Stimulated activated naive B cell treated with anti-CD40 and anti-IgM and Interleukin-4, amounts not matched to agents 10 μg/mL and 1 μg/mL and 100 μg/mL, for 72 hours (primary cell): ENCODE measurements around the gene CALML5.

Source experiments
- ATAC-seq, 2 donors: fragments of 150-1000 bp; cut with Tn5 transposase; replicated peaks; 2 replicates each; pipeline ENCODE4 v1.10.0; 2021; ENCODE audit warnings: moderate library complexity in 1 of 2
- DNase-seq: peaks from one replicate; pipeline ENCODE4 v3.0.0; 2021
- H3K27ac Mint-ChIP-seq: one replicate; pipeline ENCODE4 v1.8.0; 2022; ENCODE audit warnings: mild to moderate bottlenecking, mixed read lengths
- H3K27me3 Mint-ChIP-seq, 2 donors: one replicate each; pipeline ENCODE4 v1.8.0; 2022; ENCODE audit warnings: mixed read lengths in 2 of 2
- H3K36me3 Mint-ChIP-seq, 2 donors: one replicate each; pipeline ENCODE4 v1.8.0; 2022; ENCODE audit warnings: mixed read lengths in 2 of 2, mild to moderate bottlenecking in 1 of 2
- H3K4me1 Mint-ChIP-seq, 2 donors: one replicate each; pipeline ENCODE4 v1.8.0; 2022; ENCODE audit warnings: mixed read lengths in 2 of 2, mild to moderate bottlenecking in 1 of 2
- H3K4me3 Mint-ChIP-seq, 2 donors: one replicate each; pipeline ENCODE4 v1.8.0; 2022; ENCODE audit warnings: mild to moderate bottlenecking in 2 of 2, mixed read lengths in 2 of 2, moderate library complexity in 1 of 2
- H3K9me3 Mint-ChIP-seq, 2 donors: one replicate each; pipeline ENCODE4 v1.8.0; 2022; ENCODE audit warnings: mixed read lengths in 2 of 2, mild to moderate bottlenecking in 1 of 2

The CALML5 gene

GRCh38 chr10:5514226-5514850, 15.0 kb upstream of the CALML5 start:
- no peak for ATAC-seq
- no peak overlapping the region for H3K4me3 Mint-ChIP-seq
- H3K36me3 Mint-ChIP-seq = no peaks in the 10 kb centered on the region
- H3K9me3 Mint-ChIP-seq = no peaks in the 10 kb centered on the region
- no peaks in the 10 kb centered on the region for H3K4me1 Mint-ChIP-seq
- DNase-seq = no peak
- no peak overlapping the region for H3K27ac Mint-ChIP-seq
- peaks cover 21 to 22% of the 10 kb centered on the region in 2 donors for H3K27me3 Mint-ChIP-seq

GRCh38 chr10:5512881-5513612, 13.7 kb upstream of the CALML5 start:
- H3K27me3 Mint-ChIP-seq = peaks cover 22 to 25% of the 10 kb centered on the region in 2 donors
- ATAC-seq (no peak), DNase-seq (no peak)
- no peaks in the 10 kb centered on the region for H3K9me3 Mint-ChIP-seq
- no peaks in the 10 kb centered on the region for H3K36me3 Mint-ChIP-seq
- H3K4me1 Mint-ChIP-seq = no peaks in the 10 kb centered on the region
- no peak overlapping the region for H3K4me3 Mint-ChIP-seq
- H3K27ac Mint-ChIP-seq = no peak overlapping the region

- H3K4me1 Mint-ChIP-seq = no peaks in the 10 kb centered on the region
- DNase-seq (no peak), ATAC-seq (no peak)
- H3K27ac Mint-ChIP-seq = no peak overlapping the region
- no peaks in the 10 kb centered on the region for H3K9me3 Mint-ChIP-seq
- H3K4me3 Mint-ChIP-seq = no peak overlapping the region
- H3K27me3 Mint-ChIP-seq = peaks cover 25 to 28% of the 10 kb centered on the region in 2 donors
- no peaks in the 10 kb centered on the region for H3K36me3 Mint-ChIP-seq
These were observed 13.0 kb upstream of the CALML5 start for GRCh38 chr10:5512331-5512730.

- no peak overlapping the region for H3K4me3 Mint-ChIP-seq
- DNase-seq (no peak), ATAC-seq (no peak)
- H3K9me3 Mint-ChIP-seq = no peaks in the 10 kb centered on the region
- H3K36me3 Mint-ChIP-seq = no peaks in the 10 kb centered on the region
- H3K4me1 Mint-ChIP-seq = no peaks in the 10 kb centered on the region
- no peak overlapping the region for H3K27ac Mint-ChIP-seq
- H3K27me3 Mint-ChIP-seq = peaks cover 25 to 29% of the 10 kb centered on the region in 2 donors
These were observed 12.5 kb upstream of the CALML5 start for GRCh38 chr10:5511885-5512280.

GRCh38 chr10:5511231-5511884, 12.0 kb upstream of the CALML5 start:
- no peak for DNase-seq
- H3K27ac Mint-ChIP-seq = no peak overlapping the region
- no peaks in the 10 kb centered on the region for H3K4me1 Mint-ChIP-seq
- H3K4me3 Mint-ChIP-seq = no peak overlapping the region
- H3K27me3 Mint-ChIP-seq = peaks cover 29 to 34% of the 10 kb centered on the region in 2 donors
- no peaks in the 10 kb centered on the region for H3K9me3 Mint-ChIP-seq
- H3K36me3 Mint-ChIP-seq = no peaks in the 10 kb centered on the region
- ATAC-seq = no peak

DNA sequence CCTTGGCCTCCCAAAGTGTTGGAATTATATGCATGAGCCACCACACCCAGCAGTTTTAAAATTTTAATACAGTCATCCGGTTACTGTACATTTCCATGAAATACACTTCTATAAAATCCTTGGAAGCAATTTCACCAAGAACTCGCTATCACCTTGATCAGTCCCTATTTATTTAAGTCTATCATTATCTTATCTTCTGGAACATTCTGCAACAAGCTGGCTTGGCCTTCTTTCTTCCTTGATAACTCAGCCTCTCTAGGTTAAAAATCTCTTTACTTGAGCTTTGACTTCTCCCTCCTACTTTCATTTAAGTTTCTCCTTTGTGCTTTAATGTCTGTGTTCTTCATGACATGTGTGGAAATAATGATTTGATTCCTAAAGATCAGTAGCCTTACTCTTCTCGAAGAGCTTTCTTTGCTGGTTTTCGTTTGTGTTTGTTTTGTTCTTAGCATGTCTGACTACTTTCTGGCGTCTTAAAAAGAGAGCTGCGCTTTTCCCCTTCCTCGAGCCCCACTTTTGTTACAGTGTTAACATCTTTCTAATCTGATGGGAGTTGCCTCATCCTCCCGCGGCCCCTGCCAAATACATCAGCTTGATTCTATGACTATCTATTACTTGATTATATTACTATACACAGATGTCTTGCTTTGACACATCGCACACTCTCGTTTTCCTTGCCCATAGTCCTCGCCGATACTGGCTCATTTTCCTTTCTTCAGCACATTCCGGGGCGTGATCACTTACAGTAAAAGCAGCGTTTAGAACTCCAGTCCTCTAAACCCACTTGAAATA, 11.1 kb upstream of the CALML5 start:
- no peak overlapping the region for H3K27ac Mint-ChIP-seq
- no peak for DNase-seq
- ATAC-seq = no peak

GRCh38 chr10:5509691-5510090, 10.3 kb upstream of the CALML5 start:
- Mint-ChIP-seq H3K27ac (no peak overlapping the region), H3K4me3 (no peak overlapping the region), H3K9me3 (no peaks in the 10 kb centered on the region), H3K27me3 (peaks cover 23 to 28% of the 10 kb centered on the region in 2 donors), H3K4me1 (no peaks in the 10 kb centered on the region), H3K36me3 (no peaks in the 10 kb centered on the region)
- ATAC-seq = no peak
- DNase-seq = no peak

More for the DNA sequence above, 11.1 kb upstream of the CALML5 start:
- H3K36me3 Mint-ChIP-seq = no peaks in the 10 kb centered on the region
- no peak overlapping the region for H3K4me3 Mint-ChIP-seq
- H3K4me1 Mint-ChIP-seq = no peaks in the 10 kb centered on the region
- H3K9me3 Mint-ChIP-seq = no peaks in the 10 kb centered on the region
- H3K27me3 Mint-ChIP-seq = peaks cover 25 to 32% of the 10 kb centered on the region in 2 donors

- no peak for DNase-seq
- H3K4me3 Mint-ChIP-seq = no peak overlapping the region
- no peaks in the 10 kb centered on the region for H3K9me3 Mint-ChIP-seq
- ATAC-seq = no peak
- H3K36me3 Mint-ChIP-seq = no peaks in the 10 kb centered on the region
- H3K27me3 Mint-ChIP-seq = peaks cover 22 to 29% of the 10 kb centered on the region in 2 donors
- no peak overlapping the region for H3K27ac Mint-ChIP-seq
- no peaks in the 10 kb centered on the region for H3K4me1 Mint-ChIP-seq
These were observed 9.9 kb upstream of the CALML5 start for GRCh38 chr10:5509236-5509635.

- Mint-ChIP-seq H3K4me1 (no peaks in the 10 kb centered on the region), H3K27ac (no peak overlapping the region), H3K36me3 (no peaks in the 10 kb centered on the region), H3K4me3 (no peak overlapping the region), H3K27me3 (peaks cover 26 to 34% of the 10 kb centered on the region in 2 donors), H3K9me3 (no peaks in the 10 kb centered on the region)
- ATAC-seq (no peak), DNase-seq (no peak)
These were observed 9.4 kb upstream of the CALML5 start for GRCh38 chr10:5508786-5509185.

- Mint-ChIP-seq H3K4me1 (no peaks in the 10 kb centered on the region), H3K4me3 (no peak overlapping the region), H3K27ac (no peak overlapping the region), H3K27me3 (peaks cover 31 to 40% of the 10 kb centered on the region in 2 donors), H3K9me3 (no peaks in the 10 kb centered on the region), H3K36me3 (no peaks in the 10 kb centered on the region)
- ATAC-seq (no peak), DNase-seq (no peak)
These were observed 8.8 kb upstream of the CALML5 start for GRCh38 chr10:5508161-5508604.

DNA sequence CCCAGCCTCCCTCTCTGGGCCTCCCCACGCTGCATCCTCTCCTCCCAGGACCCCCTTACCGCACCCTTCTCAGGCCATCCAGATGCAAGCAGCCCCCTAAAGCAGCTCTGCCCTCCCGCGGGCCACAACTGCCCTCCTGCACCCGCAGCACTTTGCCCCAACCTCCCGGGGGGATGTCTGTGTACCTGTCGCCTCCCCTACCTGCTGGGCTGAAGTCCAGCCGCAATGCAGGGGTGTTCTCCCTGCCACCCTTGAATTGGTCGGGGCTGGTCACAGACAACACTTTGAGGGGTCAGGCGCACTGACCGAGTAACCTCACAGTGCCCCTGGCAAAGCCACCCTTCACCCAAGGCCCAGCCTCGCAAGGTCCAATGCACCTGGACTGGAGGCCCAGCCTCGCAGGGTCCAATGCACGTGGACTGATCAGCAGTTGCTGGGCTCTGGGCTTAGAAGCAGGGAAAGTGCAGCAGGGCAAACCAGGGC, 8.3 kb upstream of the CALML5 start:
- H3K27ac Mint-ChIP-seq = no peak overlapping the region
- no peaks in the 10 kb centered on the region for H3K4me1 Mint-ChIP-seq
- no peaks in the 10 kb centered on the region for H3K36me3 Mint-ChIP-seq
- H3K4me3 Mint-ChIP-seq = no peak overlapping the region
- peaks cover 35 to 43% of the 10 kb centered on the region in 2 donors for H3K27me3 Mint-ChIP-seq
- H3K9me3 Mint-ChIP-seq = no peaks in the 10 kb centered on the region
- DNase-seq = no peak
- ATAC-seq = no peak

GRCh38 chr10:5506751-5507648, 7.6 kb upstream of the CALML5 start:
- H3K4me1 Mint-ChIP-seq = no peaks in the 10 kb centered on the region
- H3K4me3 Mint-ChIP-seq = no peak overlapping the region
- no peak for DNase-seq
- no peaks in the 10 kb centered on the region for H3K9me3 Mint-ChIP-seq
- peaks cover 30 to 39% of the 10 kb centered on the region in 2 donors for H3K27me3 Mint-ChIP-seq
- no peaks in the 10 kb centered on the region for H3K36me3 Mint-ChIP-seq
- no peak overlapping the region for H3K27ac Mint-ChIP-seq
- no peak for ATAC-seq

DNA sequence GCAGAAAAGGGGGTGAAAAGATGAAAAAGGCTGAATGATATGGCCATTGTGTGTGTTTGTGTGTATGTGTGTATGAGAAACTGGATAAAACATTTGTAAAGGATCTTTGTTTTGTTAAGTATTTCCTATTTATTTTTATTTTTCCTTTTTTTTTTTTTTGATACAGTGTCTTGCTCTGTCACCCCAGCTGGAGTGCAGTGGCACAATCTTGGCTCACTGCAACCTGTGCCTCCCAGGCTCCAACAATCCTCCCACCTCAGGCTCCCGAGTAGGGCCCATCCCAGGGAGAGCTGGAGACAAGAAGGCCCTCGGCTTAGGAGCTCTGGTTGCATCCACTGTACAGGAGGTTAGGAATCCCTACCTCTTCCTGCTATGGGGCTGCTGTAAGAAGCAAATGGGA, 6.9 kb upstream of the CALML5 start:
- H3K4me3 Mint-ChIP-seq = no peak overlapping the region
- H3K36me3 Mint-ChIP-seq = no peaks in the 10 kb centered on the region
- no peak for DNase-seq
- ATAC-seq = no peak
- H3K9me3 Mint-ChIP-seq = no peaks in the 10 kb centered on the region
- no peaks in the 10 kb centered on the region for H3K4me1 Mint-ChIP-seq
- peaks cover 29 to 37% of the 10 kb centered on the region in 2 donors for H3K27me3 Mint-ChIP-seq
- no peak overlapping the region for H3K27ac Mint-ChIP-seq
